Activated CD4-positive, alpha-beta T cell treated with anti-CD3 and anti-CD28 coated beads, Interleukin-2, amount 50 U/mL, for 4 hours (primary cell): Measurements from ENCODE around the gene TNNI3K.

ENCODE experiments used
- DNase-seq, 2 experiments: peaks; one replicate each; pipeline ENCODE4 v3.0.0-alpha.2; 2020

The TNNI3K gene

GRCh38 chr1:74504933-74505512 lies 269.8 kb downstream of the TNNI3K start:
- no peak for DNase-seq

- no peak for DNase-seq
Observed at GRCh38 chr1:74505928-74506710, 270.9 kb downstream of the TNNI3K start.

GRCh38 chr1:74508449-74508848 lies 273.3 kb downstream of the TNNI3K start:
- DNase-seq, result no peak

GRCh38 chr1:74512170-74512915 lies 277.2 kb downstream of the TNNI3K start, which contains the start of gene LRRC53:
TSS of gene LRRC53 (minus strand) at chr1:74512611. CDS start at chr1:74483349, 29,262 bp downstream.
- no peak for DNase-seq

- DNase-seq, result no peak
Observed at GRCh38 chr1:74513411-74514300, 278.5 kb downstream of the TNNI3K start.

GRCh38 chr1:74517599-74518051 lies 282.4 kb downstream of the TNNI3K start:
- no peak for DNase-seq

GRCh38 chr1:74522148-74522547 lies 287.0 kb downstream of the TNNI3K start:
- no peak for DNase-seq

- DNase-seq, result no peak
Observed at GRCh38 chr1:74523873-74524480, 288.8 kb downstream of the TNNI3K start.

GRCh38 chr1:74526708-74527107 lies 291.5 kb downstream of the TNNI3K start:
- no peak for DNase-seq

- DNase-seq, result no peak
Observed at GRCh38 chr1:74528123-74528522, 292.9 kb downstream of the TNNI3K start.

- DNase-seq, result no peak
Observed at GRCh38 chr1:74530892-74531291, 295.7 kb downstream of the TNNI3K start.

- no peak for DNase-seq
Observed at GRCh38 chr1:74531796-74532195, 296.6 kb downstream of the TNNI3K start.

- no peak for DNase-seq
Observed at GRCh38 chr1:74534241-74534640, 299.1 kb downstream of the TNNI3K start.

- DNase-seq, result no peak
Observed at GRCh38 chr1:74545821-74546220, 310.6 kb downstream of the TNNI3K start.

GRCh38 chr1:74548961-74549750 lies 314.0 kb downstream of the TNNI3K start:
- no peak for DNase-seq

GRCh38 chr1:74549932-74550331 lies 314.7 kb downstream of the TNNI3K start:
- no peak for DNase-seq

- no peak for DNase-seq
Observed at GRCh38 chr1:74570797-74571492, 335.8 kb downstream of the TNNI3K start.

- no peak for DNase-seq
Observed at GRCh38 chr1:74571493-74571800, 336.3 kb downstream of the TNNI3K start.

- DNase-seq, result no peak
Observed at GRCh38 chr1:74571891-74572290, 336.7 kb downstream of the TNNI3K start.

GRCh38 chr1:74578101-74578500 lies 342.9 kb downstream of the TNNI3K start:
- no peak for DNase-seq

GRCh38 chr1:74579425-74579824 lies 344.2 kb downstream of the TNNI3K start:
- no peak for DNase-seq
